SW480 (cell line): ENCODE data around the gene SSX2IP.
A peak's percentile ranks its signal among the peaks of the same experiment; 100 is the strongest.
"Not testable (repeated sequence)": the region's sequence is repeated elsewhere in the genome, so short reads cannot be mapped to it uniquely, and the experiment has no call there.

ENCODE experiments used
- DNase-seq: peaks from one replicate; pipeline ENCODE4 v3.0.0-alpha.2; 2016; ENCODE audit warnings: low spot score

The SSX2IP gene

GRCh38 chr1:84690397-84691121 lies at the start of gene SSX2IP:
SSX2IP (minus strand) TSS chr1:84690461; CDS start chr1:84671219, 19,242 bp downstream.
- peak; percentile 94 for DNase-seq

GRCh38 chr1:84738237-84738636 lies 48.0 kb upstream of the SSX2IP start:
- DNase-seq = no peak

- DNase-seq = no peak
These were observed 47.3 kb upstream of the SSX2IP start for GRCh38 chr1:84737590-84737989.

GRCh38 chr1:84736944-84737343 lies 46.7 kb upstream of the SSX2IP start:
- no peak for DNase-seq

GRCh38 chr1:84736445-84736844 lies 46.2 kb upstream of the SSX2IP start:
- no peak for DNase-seq

- DNase-seq = no peak
These were observed 45.2 kb upstream of the SSX2IP start for GRCh38 chr1:84735483-84735882.

GRCh38 chr1:84732520-84732919 lies 42.3 kb upstream of the SSX2IP start:
- no peak for DNase-seq

GRCh38 chr1:84731519-84731918 lies 41.3 kb upstream of the SSX2IP start:
- no peak for DNase-seq

GRCh38 chr1:84727711-84728110 lies 37.5 kb upstream of the SSX2IP start:
- not testable (repeated sequence) for DNase-seq

GRCh38 chr1:84726593-84727499 lies 36.6 kb upstream of the SSX2IP start:
- no peak for DNase-seq

GRCh38 chr1:84724128-84724860 lies 34.0 kb upstream of the SSX2IP start:
- no peak for DNase-seq

- DNase-seq = no peak
These were observed 32.5 kb upstream of the SSX2IP start for GRCh38 chr1:84722794-84723193.

GRCh38 chr1:84721872-84722271 lies 31.6 kb upstream of the SSX2IP start:
- DNase-seq = not testable (repeated sequence)

- no peak for DNase-seq
These were observed 30.9 kb upstream of the SSX2IP start for GRCh38 chr1:84721152-84721551.

- DNase-seq = no peak
These were observed 30.0 kb upstream of the SSX2IP start for GRCh38 chr1:84720221-84720780.

- no peak for DNase-seq
These were observed 29.4 kb upstream of the SSX2IP start for GRCh38 chr1:84719543-84720217.

GRCh38 chr1:84715342-84716019 lies 25.2 kb upstream of the SSX2IP start:
- no peak for DNase-seq

- DNase-seq = no peak
These were observed 22.1 kb upstream of the SSX2IP start for GRCh38 chr1:84712276-84712874.

GRCh38 chr1:84711869-84712268 lies 21.6 kb upstream of the SSX2IP start:
- DNase-seq = no peak

- DNase-seq = no peak
These were observed 20.9 kb upstream of the SSX2IP start for GRCh38 chr1:84711121-84711520.

- no peak for DNase-seq
These were observed 18.9 kb upstream of the SSX2IP start for GRCh38 chr1:84709131-84709530.
